Effector memory CD4-positive, alpha-beta T cell (primary cell): Measurements from ENCODE around the gene HSPA2.

ENCODE experiments used
- DNase-seq, 3 donors: peaks; one replicate each; pipeline ENCODE4 v3.0.0-alpha.2; 2020
- H3K27ac ChIP-seq: 2 replicates; pipeline ENCODE4 v1.7.0; 2013; ENCODE audit warnings: mild to moderate bottlenecking, low read length, moderate library complexity; ENCODE audit not compliant: insufficient read depth, poor library complexity, severe bottlenecking
- H3K27me3 ChIP-seq: replicated peaks from 2 replicates; pipeline ENCODE4 v1.7.0; 2013; ENCODE audit warnings: mild to moderate bottlenecking, low read length; ENCODE audit not compliant: insufficient read depth, control insufficient read depth, poor library complexity, severe bottlenecking
- H3K36me3 ChIP-seq: 2 replicates; pipeline ENCODE4 v1.7.0; 2013; ENCODE audit warnings: mild to moderate bottlenecking, low read length, moderate library complexity; ENCODE audit not compliant: control insufficient read depth, insufficient read depth
- H3K4me1 ChIP-seq: 2 replicates; pipeline ENCODE4 v1.7.0; 2013; ENCODE audit warnings: low read length, mild to moderate bottlenecking; ENCODE audit not compliant: control insufficient read depth, insufficient read depth, poor library complexity, severe bottlenecking
- H3K4me3 ChIP-seq: 2 replicates; pipeline ENCODE4 v1.7.0; 2013; ENCODE audit warnings: low read length, low read depth, mild to moderate bottlenecking; ENCODE audit not compliant: insufficient read depth, poor library complexity, severe bottlenecking
- H3K9me3 ChIP-seq: 2 replicates; pipeline ENCODE4 v1.7.0; 2013; ENCODE audit warnings: mild to moderate bottlenecking, low read length, moderate library complexity; ENCODE audit not compliant: control insufficient read depth

HSPA2 gene

GRCh38 chr14:64503434-64504309, 36.9 kb upstream of the HSPA2 start, which contains the start of gene ZBTB25:
Gene ZBTB25, minus strand, starts transcription at chr14:64503838. Its CDS starts 13,305 bp downstream, at chr14:64490533.
- Histone ChIP-seq H3K36me3 (no peaks in the 10 kb centered on the region), H3K27ac (peak within 1 kb of the TSS; percentile 100), H3K27me3 (no peaks in the 10 kb centered on the region), H3K4me1 (peaks cover 47% of the 10 kb centered on the region), H3K4me3 (peak within 1 kb of the TSS; percentile 79), H3K9me3 (no peaks in the 10 kb centered on the region)
- DNase-seq = peak; percentile 99

- DNase-seq = peak; percentile 76 to 82 (median 77)
- Histone ChIP-seq H3K4me3 (peak within 1 kb of the TSS; percentile 79), H3K9me3 (no peaks in the 10 kb centered on the region), H3K27ac (peak within 1 kb of the TSS; percentile 100), H3K36me3 (no peaks in the 10 kb centered on the region), H3K4me1 (peaks cover 47% of the 10 kb centered on the region), H3K27me3 (no peaks in the 10 kb centered on the region)
Observed at GRCh38 chr14:64504310-64504896, 36.1 kb upstream of the HSPA2 start, which contains the start of gene ZBTB1. Gene ZBTB1, plus strand, starts transcription at chr14:64504770. Its CDS starts 16,735 bp downstream, at chr14:64521505.

GRCh38 chr14:64504897-64505794, 35.4 kb upstream of the HSPA2 start:
- no peaks in the 10 kb centered on the region for H3K27me3 ChIP-seq
- peak; percentile 71 to 79 (median 74) for DNase-seq
- H3K4me3 ChIP-seq = peak overlapping the region; percentile 69
- H3K4me1 ChIP-seq = peaks cover 42% of the 10 kb centered on the region
- peak overlapping the region; percentile 100 for H3K27ac ChIP-seq
- no peaks in the 10 kb centered on the region for H3K36me3 ChIP-seq
- no peaks in the 10 kb centered on the region for H3K9me3 ChIP-seq

- no peak for DNase-seq
Observed at GRCh38 chr14:64506721-64507120, 33.8 kb upstream of the HSPA2 start.

GRCh38 chr14:64507376-64508156, 33.0 kb upstream of the HSPA2 start:
- Histone ChIP-seq H3K9me3 (no peaks in the 10 kb centered on the region), H3K4me3 (peak overlapping the region; percentile 69), H3K36me3 (peaks cover 4% of the 10 kb centered on the region), H3K27me3 (no peaks in the 10 kb centered on the region), H3K27ac (peak overlapping the region; percentile 45), H3K4me1 (peaks cover 45% of the 10 kb centered on the region)
- peak in 1 of 3 donors; percentile 8 for DNase-seq

More at GRCh38 chr14:64506721-64507120, 33.8 kb upstream of the HSPA2 start:
- no peaks in the 10 kb centered on the region for H3K27me3 ChIP-seq
- peaks cover 48% of the 10 kb centered on the region for H3K4me1 ChIP-seq
- no peaks in the 10 kb centered on the region for H3K9me3 ChIP-seq
- no peaks in the 10 kb centered on the region for H3K36me3 ChIP-seq
- peak overlapping the region; percentile 69 for H3K4me3 ChIP-seq
- H3K27ac ChIP-seq = peak overlapping the region; percentile 100

GRCh38 chr14:64508215-64508776, 32.2 kb upstream of the HSPA2 start:
- Histone ChIP-seq H3K36me3 (peaks cover 4% of the 10 kb centered on the region), H3K4me1 (peaks cover 51% of the 10 kb centered on the region), H3K27ac (peak overlapping the region; percentile 17), H3K4me3 (no peak overlapping the region), H3K27me3 (no peaks in the 10 kb centered on the region), H3K9me3 (no peaks in the 10 kb centered on the region)
- DNase-seq = no peak

GRCh38 chr14:64509036-64509435, 31.5 kb upstream of the HSPA2 start:
- Histone ChIP-seq H3K4me1 (peaks cover 50% of the 10 kb centered on the region), H3K36me3 (peaks cover 4% of the 10 kb centered on the region), H3K4me3 (no peak overlapping the region), H3K27ac (no peak overlapping the region), H3K9me3 (no peaks in the 10 kb centered on the region), H3K27me3 (no peaks in the 10 kb centered on the region)
- no peak for DNase-seq

- Histone ChIP-seq H3K9me3 (no peaks in the 10 kb centered on the region), H3K27ac (peak overlapping the region; percentile 36), H3K4me1 (peaks cover 46% of the 10 kb centered on the region), H3K4me3 (no peak overlapping the region), H3K36me3 (peaks cover 4% of the 10 kb centered on the region), H3K27me3 (no peaks in the 10 kb centered on the region)
- peak in 2 of 3 donors; percentile 26 to 63 for DNase-seq
Observed at GRCh38 chr14:64510825-64511671, 29.5 kb upstream of the HSPA2 start.
